Mucosa of rectum (tissue), 2 donors: ENCODE data around the gene PICALM.

Source experiments
- H3K27ac ChIP-seq, 2 donors: one replicate each; pipeline ENCODE4 v1.7.0; 2013; ENCODE audit warnings: inconsistent platforms in 2 of 2, low read depth in 2 of 2, low read length in 2 of 2
- H3K27me3 ChIP-seq, 2 donors: one replicate each; pipeline ENCODE4 v1.7.0; 2013; ENCODE audit warnings: low read length in 2 of 2; ENCODE audit not compliant: control insufficient read depth in 2 of 2, insufficient read depth in 2 of 2
- H3K36me3 ChIP-seq, 2 donors: one replicate each; pipeline ENCODE4 v1.7.0; 2013; ENCODE audit warnings: low read length in 2 of 2; ENCODE audit not compliant: control insufficient read depth in 2 of 2, insufficient read depth in 2 of 2
- H3K4me1 ChIP-seq, 2 donors: one replicate each; pipeline ENCODE4 v1.7.0; 2013; ENCODE audit warnings: low read length in 2 of 2, mild to moderate bottlenecking in 1 of 2; ENCODE audit not compliant: control insufficient read depth in 2 of 2, insufficient read depth in 2 of 2
- H3K4me3 ChIP-seq, 2 donors: one replicate each; pipeline ENCODE4 v1.7.0; 2013; ENCODE audit warnings: low read length in 2 of 2
- H3K9ac ChIP-seq, 2 donors: one replicate each; pipeline ENCODE4 v1.7.0; 2013; ENCODE audit warnings: low read length in 2 of 2, low read depth in 1 of 2, mild to moderate bottlenecking in 1 of 2
- H3K9me3 ChIP-seq, 2 donors: one replicate each; pipeline ENCODE4 v1.7.0; 2013; ENCODE audit warnings: low read length in 2 of 2; ENCODE audit not compliant: control insufficient read depth in 2 of 2
- donor health status: healthy.
- donor health status: Normal muscosa, but diverticular disease.

The PICALM gene

GRCh38 chr11:86035920-86036319 lies 33.0 kb downstream of the PICALM start:
- no peaks in the 10 kb centered on the region for H3K9me3 ChIP-seq
- H3K27me3 ChIP-seq: no peaks in the 10 kb centered on the region
- H3K4me3 ChIP-seq: no peak overlapping the region
- no peak overlapping the region for H3K9ac ChIP-seq
- H3K27ac ChIP-seq: no peak overlapping the region
- H3K4me1 ChIP-seq: peaks cover 0 to 5% of the 10 kb centered on the region in 2 donors
- no peaks in the 10 kb centered on the region for H3K36me3 ChIP-seq

- Histone ChIP-seq H3K9ac (no peak overlapping the region), H3K4me1 (no peaks in the 10 kb centered on the region), H3K27ac (no peak overlapping the region), H3K36me3 (peaks cover 0 to 3% of the 10 kb centered on the region in 2 donors), H3K9me3 (no peaks in the 10 kb centered on the region), H3K27me3 (no peaks in the 10 kb centered on the region), H3K4me3 (no peak overlapping the region)
Observed at GRCh38 chr11:86035164-86035563, 33.7 kb downstream of the PICALM start.

GRCh38 chr11:86034710-86035109 lies 34.2 kb downstream of the PICALM start:
- peaks cover 0 to 5% of the 10 kb centered on the region in 2 donors for H3K36me3 ChIP-seq
- H3K4me1 ChIP-seq: no peaks in the 10 kb centered on the region
- no peak overlapping the region for H3K4me3 ChIP-seq
- H3K9me3 ChIP-seq: no peaks in the 10 kb centered on the region
- no peak overlapping the region for H3K27ac ChIP-seq
- H3K9ac ChIP-seq: no peak overlapping the region
- H3K27me3 ChIP-seq: no peaks in the 10 kb centered on the region

GRCh38 chr11:86021377-86021776 lies 47.5 kb downstream of the PICALM start:
- no peak overlapping the region for H3K9ac ChIP-seq
- H3K9me3 ChIP-seq: no peaks in the 10 kb centered on the region
- H3K4me3 ChIP-seq: no peak overlapping the region
- H3K27ac ChIP-seq: no peak overlapping the region
- H3K27me3 ChIP-seq: no peaks in the 10 kb centered on the region
- no peaks in the 10 kb centered on the region for H3K4me1 ChIP-seq
- H3K36me3 ChIP-seq: peaks cover 19 to 37% of the 10 kb centered on the region in 2 donors

GRCh38 chr11:86018249-86018648 lies 50.6 kb downstream of the PICALM start:
- no peaks in the 10 kb centered on the region for H3K27me3 ChIP-seq
- no peak overlapping the region for H3K27ac ChIP-seq
- H3K9me3 ChIP-seq: no peaks in the 10 kb centered on the region
- H3K4me3 ChIP-seq: no peak overlapping the region
- H3K36me3 ChIP-seq: peaks cover 24 to 27% of the 10 kb centered on the region in 2 donors
- no peak overlapping the region for H3K9ac ChIP-seq
- no peaks in the 10 kb centered on the region for H3K4me1 ChIP-seq

- Histone ChIP-seq H3K4me3 (no peak overlapping the region), H3K27me3 (no peaks in the 10 kb centered on the region), H3K36me3 (peaks cover 25 to 34% of the 10 kb centered on the region in 2 donors), H3K9me3 (no peaks in the 10 kb centered on the region), H3K9ac (no peak overlapping the region), H3K4me1 (no peaks in the 10 kb centered on the region), H3K27ac (no peak overlapping the region)
Observed at GRCh38 chr11:86016451-86016850, 52.4 kb downstream of the PICALM start.

GRCh38 chr11:86015699-86016098 lies 53.2 kb downstream of the PICALM start:
- no peak overlapping the region for H3K27ac ChIP-seq
- H3K9me3 ChIP-seq: no peaks in the 10 kb centered on the region
- H3K4me1 ChIP-seq: no peaks in the 10 kb centered on the region
- H3K4me3 ChIP-seq: no peak overlapping the region
- no peak overlapping the region for H3K9ac ChIP-seq
- peaks cover 28 to 40% of the 10 kb centered on the region in 2 donors for H3K36me3 ChIP-seq
- H3K27me3 ChIP-seq: no peaks in the 10 kb centered on the region

- Histone ChIP-seq H3K9me3 (peaks cover 0 to 2% of the 10 kb centered on the region in 2 donors), H3K4me3 (no peak overlapping the region), H3K9ac (no peak overlapping the region), H3K4me1 (no peaks in the 10 kb centered on the region), H3K36me3 (peaks cover 24 to 42% of the 10 kb centered on the region in 2 donors), H3K27ac (no peak overlapping the region), H3K27me3 (no peaks in the 10 kb centered on the region)
Observed at GRCh38 chr11:86014221-86014620, 54.7 kb downstream of the PICALM start.

- Histone ChIP-seq H3K4me3 (no peak overlapping the region), H3K27ac (no peak overlapping the region), H3K9ac (no peak overlapping the region), H3K4me1 (no peaks in the 10 kb centered on the region), H3K9me3 (peaks cover 0 to 2% of the 10 kb centered on the region in 2 donors), H3K27me3 (no peaks in the 10 kb centered on the region), H3K36me3 (peaks cover 24 to 42% of the 10 kb centered on the region in 2 donors)
Observed at GRCh38 chr11:86013713-86014112, 55.2 kb downstream of the PICALM start.

GRCh38 chr11:86011175-86011574 lies 57.7 kb downstream of the PICALM start:
- Histone ChIP-seq H3K4me3 (no peak overlapping the region), H3K9me3 (peaks cover 0 to 2% of the 10 kb centered on the region in 2 donors), H3K27ac (no peak overlapping the region), H3K4me1 (no peaks in the 10 kb centered on the region), H3K36me3 (peaks cover 34 to 57% of the 10 kb centered on the region in 2 donors), H3K9ac (no peak overlapping the region), H3K27me3 (no peaks in the 10 kb centered on the region)

GRCh38 chr11:86003654-86004053 lies 65.2 kb downstream of the PICALM start:
- Histone ChIP-seq H3K27ac (no peak overlapping the region), H3K36me3 (peaks cover 58 to 74% of the 10 kb centered on the region in 2 donors), H3K9ac (no peak overlapping the region), H3K9me3 (no peaks in the 10 kb centered on the region), H3K4me1 (no peaks in the 10 kb centered on the region), H3K4me3 (no peak overlapping the region), H3K27me3 (no peaks in the 10 kb centered on the region)
